ENCODE data around the gene CHIC2. TPM values are rescaled to one million over a fixed set of nuclear protein-coding genes. Genes with fewer than 3 reads are reported as not detected.
A peak's percentile ranks its signal among the peaks of the same experiment; 100 is the strongest.

The CHIC2 gene
- total RNA-seq, 2 experiments from 2014 or later = 30.4 to 38.6 TPM

- BruUV-seq (replicated peaks) = no TSS peak
- POLR2A ChIA-PET = interaction anchor here (1.8 to 1.9 kb wide), 2 partner anchors 10 to 11 kb away, joined by 4 to 12 read pairs; no protein-coding TSS in a partner anchor
- intact Hi-C loops (cut with micrococcal nuclease; ENCODE audit: unreplicated experiment) = no loop called here
- no peak overlapping the region for H3K4me2 ChIP-seq (ENCODE audit: low read length)
- H3K9me2 ChIP-seq (ENCODE audit: insufficient read depth, low read length) = no peaks in the 10 kb centered on the region
- H3K27ac ChIP-seq (ENCODE audit: low read depth, low read length, poor library complexity, severe bottlenecking) = no peak overlapping the region
- DNase-seq (ENCODE audit: low spot score) = no peak
- H2AFZ ChIP-seq (ENCODE audit: low read length) = peak overlapping the region; percentile 18; the same call in 1 of the 2 replicates
- peaks cover 43% of the 10 kb centered on the region for H3K4me1 ChIP-seq (ENCODE audit: insufficient read depth, low read length, poor library complexity, severe bottlenecking)
- no peak overlapping the region for H3K4me3 ChIP-seq (ENCODE audit: low read depth, low read length, poor library complexity, severe bottlenecking)
- TF ChIP-seq EZH2phosphoT487 (IDR thresholded peaks at IDR 0.05; ENCODE audit: borderline replicate concordance, low read depth, low read length) (no peak), CTCF (conservative IDR thresholded peaks at IDR 0.05; ENCODE audit: low read length) (no peak)
- H3K9me3 ChIP-seq (ENCODE audit: low read length) = no peaks in the 10 kb centered on the region
- CTCF ChIA-PET (ENCODE audit: unreplicated experiment) = no interaction called here
- H3K79me2 ChIP-seq (ENCODE audit: insufficient read depth, low read depth, low read length) = no peaks in the 10 kb centered on the region
- H4K20me1 ChIP-seq (ENCODE audit: insufficient read depth, low read length) = no peaks in the 10 kb centered on the region
- no peaks in the 10 kb centered on the region for H3K36me3 ChIP-seq (ENCODE audit: insufficient read depth, low read length)
Measured at GRCh38 chr4:54095110-54095825, 30.9 kb upstream of the CHIC2 start.

- H3K27ac ChIP-seq (ENCODE audit: low read depth, low read length, poor library complexity, severe bottlenecking) = no peak overlapping the region
- DNase-seq (ENCODE audit: low spot score) = no peak
- CTCF ChIA-PET (ENCODE audit: unreplicated experiment) = no interaction called here
- H2AFZ ChIP-seq (ENCODE audit: low read length) = no peak overlapping the region
- no TSS peak for BruUV-seq (replicated peaks)
- POLR2A ChIA-PET = interaction anchor here (0.6 to 1.9 kb wide), 3 partner anchors 9 to 640 kb away, joined by 3 to 4 read pairs (median 3); no protein-coding TSS in a partner anchor
- no peak overlapping the region for H3K4me3 ChIP-seq (ENCODE audit: low read depth, low read length, poor library complexity, severe bottlenecking)
- H3K4me2 ChIP-seq (ENCODE audit: low read length) = no peak overlapping the region
- H3K9me2 ChIP-seq (ENCODE audit: insufficient read depth, low read length) = no peaks in the 10 kb centered on the region
- TF ChIP-seq EZH2phosphoT487 (IDR thresholded peaks at IDR 0.05; ENCODE audit: borderline replicate concordance, low read depth, low read length) (no peak), CTCF (conservative IDR thresholded peaks at IDR 0.05; ENCODE audit: low read length) (no peak)
- H3K79me2 ChIP-seq (ENCODE audit: insufficient read depth, low read depth, low read length) = no peaks in the 10 kb centered on the region
- H3K4me1 ChIP-seq (ENCODE audit: insufficient read depth, low read length, poor library complexity, severe bottlenecking) = peaks cover 40% of the 10 kb centered on the region
- intact Hi-C loops (cut with micrococcal nuclease; ENCODE audit: unreplicated experiment) = no loop called here
- H3K36me3 ChIP-seq (ENCODE audit: insufficient read depth, low read length) = no peaks in the 10 kb centered on the region
- H4K20me1 ChIP-seq (ENCODE audit: insufficient read depth, low read length) = no peaks in the 10 kb centered on the region
- no peaks in the 10 kb centered on the region for H3K9me3 ChIP-seq (ENCODE audit: low read length)
Measured at GRCh38 chr4:54094451-54094850, 30.0 kb upstream of the CHIC2 start.
